GM19238 (cell line): ENCODE data around the gene DBNL.

Experiments used
- DNase-seq: peaks from one replicate; pipeline ENCODE4 v3.0.0; 2011; ENCODE audit warnings: low spot score; ENCODE audit not compliant: insufficient read length

DBNL gene

GRCh38 chr7:44061645-44062179, 17.2 kb downstream of the DBNL start:
- no peak for DNase-seq

DNA sequence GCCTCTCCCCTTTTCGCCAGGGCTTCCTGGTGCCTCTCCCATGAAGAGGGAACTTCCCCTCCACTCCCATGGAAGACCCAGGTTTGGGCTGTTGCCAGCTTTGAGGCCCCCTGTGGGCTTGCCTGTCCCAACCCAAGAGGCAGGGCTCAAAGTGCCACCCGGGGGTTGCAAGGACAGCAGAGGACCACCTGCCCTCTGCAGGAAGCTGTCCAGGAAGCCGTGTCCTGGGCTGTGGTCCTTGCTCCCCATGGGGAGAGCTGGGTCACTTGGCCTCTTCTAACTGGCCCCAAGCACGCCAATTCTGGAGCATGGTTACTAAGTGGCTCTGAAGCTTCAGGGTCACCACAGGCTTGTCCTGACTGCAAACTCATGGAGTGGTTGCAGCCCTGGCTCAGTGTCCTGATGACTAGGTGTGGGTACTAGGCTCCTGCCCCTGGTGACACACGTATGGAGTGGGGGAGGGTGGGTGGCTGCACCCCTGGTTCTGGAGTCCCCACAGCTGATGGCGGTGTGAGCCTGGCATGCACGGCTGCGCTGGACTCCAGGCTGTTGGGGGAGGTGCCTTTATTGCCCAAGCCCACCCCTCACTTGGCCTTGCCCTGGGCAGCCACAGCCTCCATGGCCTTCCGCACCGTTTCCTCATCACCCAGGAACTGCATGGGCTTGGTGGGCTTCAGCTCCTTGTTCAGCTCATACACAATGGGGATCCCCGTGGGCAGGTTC, 17.8 kb downstream of the DBNL start:
- DNase-seq = no peak

GRCh38 chr7:44062903-44063295, 18.4 kb downstream of the DBNL start:
- DNase-seq = no peak

GRCh38 chr7:44063547-44063893, 19.0 kb downstream of the DBNL start:
- no peak for DNase-seq

DNA sequence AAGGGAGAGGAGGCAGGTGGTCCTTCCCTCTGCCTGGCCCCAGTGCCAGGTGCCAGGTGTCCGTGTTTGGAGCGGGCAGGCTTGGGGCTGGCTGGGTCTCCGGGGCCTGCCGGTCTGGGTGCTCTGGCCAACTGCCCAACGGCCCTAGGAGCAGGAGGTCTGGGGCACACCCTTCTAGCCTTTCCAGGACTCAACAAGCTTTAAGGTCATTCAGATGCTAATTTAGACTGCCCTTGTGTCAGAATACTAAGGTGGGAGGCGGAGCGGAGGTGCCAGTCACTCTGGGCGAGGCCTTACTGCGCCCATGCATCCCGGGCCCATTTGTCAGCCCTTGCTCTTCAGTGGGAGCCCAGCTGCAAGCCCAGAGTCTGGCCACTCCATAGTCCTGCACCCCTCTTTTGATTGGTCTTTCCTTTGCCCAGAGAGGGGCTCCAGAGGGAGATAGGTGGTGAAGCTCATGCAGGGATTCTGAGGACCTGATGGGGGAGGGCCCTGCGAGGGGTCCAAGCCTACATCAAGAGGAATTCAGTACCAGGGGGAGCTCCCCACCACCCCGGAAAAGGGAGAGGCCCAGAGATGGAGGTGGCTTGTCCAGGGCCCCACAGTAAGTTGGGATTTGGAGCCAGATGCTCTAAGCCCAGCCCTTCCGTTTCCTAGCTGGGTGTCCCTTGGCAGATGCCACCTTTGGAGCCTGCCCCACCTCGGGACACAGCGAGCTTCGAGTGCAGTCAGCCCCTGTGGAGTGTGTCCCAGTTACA, 19.6 kb downstream of the DBNL start:
- DNase-seq = no peak

GRCh38 chr7:44064791-44065430, 20.4 kb downstream of the DBNL start:
- DNase-seq = no peak

GRCh38 chr7:44065431-44066110, 21.1 kb downstream of the DBNL start, which contains the start of gene PGAM2:
Gene PGAM2, minus strand, starts transcription at chr7:44065567. Its CDS starts 38 bp downstream, at chr7:44065529.
- DNase-seq = no peak

GRCh38 chr7:44066111-44066460, 21.6 kb downstream of the DBNL start:
- DNase-seq = no peak

GRCh38 chr7:44066494-44067063, 22.1 kb downstream of the DBNL start:
- DNase-seq = no peak

- no peak for DNase-seq
Measured at GRCh38 chr7:44067064-44067951, 22.8 kb downstream of the DBNL start.

GRCh38 chr7:44068054-44068453, 23.6 kb downstream of the DBNL start:
- DNase-seq = no peak

DNA sequence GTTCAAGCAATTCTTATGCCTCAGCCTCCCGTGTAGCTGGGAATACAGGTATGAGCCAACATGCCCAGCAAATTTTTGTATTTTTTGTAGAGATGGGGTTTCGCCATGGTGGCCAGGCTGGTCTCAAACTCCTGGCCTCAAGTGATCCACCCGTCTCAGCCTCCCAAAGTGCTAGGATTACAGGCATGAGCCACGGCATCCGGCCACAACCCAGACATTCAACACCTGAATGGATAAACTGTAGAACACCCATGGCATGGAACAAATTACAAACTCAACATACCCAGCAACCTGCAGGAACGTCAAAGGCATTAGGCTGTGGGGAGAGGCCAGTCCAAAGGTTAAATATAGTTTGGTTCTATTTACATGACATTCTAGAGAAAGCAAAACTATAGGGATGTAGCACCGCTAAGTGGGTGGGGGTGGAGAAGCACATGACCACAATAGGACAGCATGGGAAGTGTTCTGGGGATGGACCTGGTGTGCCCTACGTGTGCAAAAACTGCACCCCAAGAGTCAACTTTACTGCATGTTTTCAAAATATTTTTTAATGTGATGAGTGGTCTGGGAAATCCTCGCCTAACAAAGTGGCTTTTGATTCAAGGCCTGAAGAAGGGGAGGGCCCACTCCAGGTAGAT, 27.3 kb downstream of the DBNL start:
- DNase-seq = no peak

- DNase-seq = no peak
Measured at GRCh38 chr7:44072364-44073231, 28.1 kb downstream of the DBNL start.

DNA sequence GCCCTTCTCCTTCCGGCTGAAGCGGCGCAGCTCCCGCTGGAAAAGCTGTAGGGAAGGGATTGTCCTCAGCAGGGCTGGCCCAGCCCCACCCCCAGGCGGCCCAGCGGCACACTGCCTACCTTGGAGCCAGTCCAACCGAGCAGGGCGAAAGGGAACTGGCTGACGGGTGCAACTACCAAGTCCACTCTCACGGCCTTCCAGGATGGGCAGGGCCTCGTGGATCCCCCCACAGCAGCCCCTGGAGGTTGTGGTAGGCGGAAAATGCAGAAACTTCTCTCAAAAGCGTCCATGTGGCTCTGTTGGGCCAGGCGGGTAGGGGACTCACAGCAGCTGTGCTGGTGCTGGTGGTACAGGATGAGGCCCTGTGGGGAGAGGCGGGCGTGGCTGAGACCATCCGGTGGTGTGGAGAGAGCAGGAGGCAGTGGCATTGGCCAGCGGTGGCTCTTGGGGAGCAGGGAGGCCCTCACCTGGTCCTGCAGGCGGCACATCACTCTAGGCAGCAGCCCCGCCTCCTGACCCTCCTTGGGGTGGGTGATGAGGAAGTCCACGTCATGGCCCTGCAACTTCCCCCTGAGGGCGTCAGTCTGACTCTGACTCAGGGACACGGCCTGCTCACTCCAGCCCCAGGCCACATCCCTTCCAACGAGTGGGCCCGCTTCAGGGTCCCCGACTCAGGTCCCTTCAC, 29.3 kb downstream of the DBNL start:
- DNase-seq = no peak

- DNase-seq = no peak
Measured at GRCh38 chr7:44074349-44074695, 29.8 kb downstream of the DBNL start.

DNA sequence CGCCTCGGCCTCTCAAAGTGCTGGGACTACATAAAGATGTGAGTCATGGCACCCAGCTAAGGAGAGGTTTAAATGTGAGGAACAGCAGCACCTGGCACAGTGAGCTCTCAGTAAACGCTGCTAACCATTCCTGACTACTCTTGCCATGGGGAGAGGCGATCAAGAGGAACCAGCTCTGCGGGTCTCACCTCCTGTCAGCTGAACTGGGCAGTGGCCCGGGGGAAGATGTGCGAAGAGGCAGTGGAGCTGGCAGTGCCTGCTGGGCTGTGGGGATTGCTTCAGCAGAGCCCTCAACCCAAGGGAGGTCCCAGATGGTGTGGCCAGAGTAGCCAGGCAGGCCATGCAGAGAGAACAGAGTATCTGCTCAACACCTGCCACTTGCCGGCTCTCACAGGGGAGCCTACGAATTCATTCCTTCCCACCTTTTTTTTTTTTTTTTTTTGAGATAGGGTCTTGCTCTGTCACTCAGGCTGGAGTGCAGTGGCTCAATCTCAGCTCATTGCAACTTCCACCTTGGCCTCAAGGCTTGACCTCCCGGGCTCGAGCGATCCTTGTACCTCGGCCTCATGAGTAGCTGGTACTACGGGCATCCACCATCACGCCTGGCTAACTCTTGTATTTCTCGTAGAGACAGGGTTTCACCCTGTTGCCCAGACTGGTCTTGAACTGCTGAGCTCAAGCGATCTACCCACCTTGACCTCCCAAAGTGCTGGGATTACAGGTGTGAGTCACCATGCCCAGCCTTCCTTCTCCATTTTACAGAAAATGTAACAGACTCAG, 31.0 kb downstream of the DBNL start:
- no peak for DNase-seq

GRCh38 chr7:44076101-44076895, 31.8 kb downstream of the DBNL start:
- no peak for DNase-seq
